SU-DHL-6 (cell line): ENCODE measurements around the gene ADSS1.

Source experiments
- CTCF ChIP-seq: fragments of 200-600 bp; sonication (generic); IDR thresholded peaks from one replicate; pipeline ENCODE4 v1.5.1; 2017; ENCODE audit warnings: antibody characterized with exemption, mild to moderate bottlenecking, low read length, moderate library complexity; ENCODE audit not compliant: insufficient read depth, poor library complexity, severe bottlenecking
- EZH2phosphoT487 ChIP-seq: fragments of 200-600 bp; sonication (generic), shearing (Covaris generic); conservative IDR thresholded peaks from 2 replicates; pipeline ENCODE4 v1.6.1; 2018; ENCODE audit warnings: mild to moderate bottlenecking, antibody characterized with exemption, low read length, moderate library complexity, mixed read lengths

GRCh38 chr14:104768437-104769323, 44.7 kb downstream of the ADSS1 start:
- TF ChIP-seq CTCF (peak; percentile 70), EZH2phosphoT487 (no peak)
